B cell (primary cell): ENCODE measurements around the gene EIF3A. TPM values are rescaled to one million over a fixed set of nuclear protein-coding genes. Genes with fewer than 3 reads are reported as not detected.
A peak's percentile ranks its signal among the peaks of the same experiment; 100 is the strongest.

Source experiments
- ATAC-seq: fragments of 200-7000 bp; cut with Tn5 transposase; one replicate; pipeline ENCODE4 v1.10.0; 2021; ENCODE audit warnings: low read depth, mild to moderate bottlenecking, moderate number of reproducible peaks, moderate library complexity
- CTCF ChIA-PET: fragments of 350-600 bp; sonication (Branson Sonifier 250); formaldehyde crosslinking; loops from one replicate; lab custom pipeline; 2021; ENCODE audit warnings: antibody characterized with exemption, inconsistent platforms; lab: Charles Lee
- POLR2A ChIA-PET: fragments of 350-600 bp; sonication (Branson Sonifier 250); formaldehyde crosslinking; loops from one replicate; lab custom pipeline; 2021; ENCODE audit warnings: antibody characterized with exemption; lab: Charles Lee
- DNase-seq: peaks from one replicate; pipeline ENCODE4 v3.0.0; 2013
- H2AFZ ChIP-seq: 2 replicates; pipeline ENCODE4 v1.6.1; 2012; ENCODE audit warnings: mild to moderate bottlenecking, low read depth, low read length; ENCODE audit not compliant: insufficient read depth, poor library complexity, severe bottlenecking
- H3K27ac ChIP-seq, 2 donors: 1 replicate in 1 of 2; 2 replicates in 1 of 2; pipeline ENCODE4 v1.5.1; 2012 to 2013; ENCODE audit warnings: low read length in 2 of 2, mild to moderate bottlenecking in 2 of 2, moderate library complexity in 1 of 2
- H3K27me3 ChIP-seq, 4 experiments: fragments of 200-600 bp in 1 of 4; sonication (generic) in 1 of 4; replicated peaks in 1 of 4; 1 replicate in 2 of 4; 2 replicates in 2 of 4; pipeline versions ENCODE4 v1.6.1 to v1.7.0; 2013 to 2016; ENCODE audit warnings: low read length in 3 of 4, mild to moderate bottlenecking in 2 of 4, mixed read lengths in 1 of 4, moderate library complexity in 1 of 4; ENCODE audit not compliant: insufficient read depth in 4 of 4, control insufficient read depth in 3 of 4; ENCODE audit errors: control extremely low read depth in 1 of 4
- H3K36me3 ChIP-seq, 2 experiments: replicated peaks in 1 of 2; 1 replicate in 1 of 2; 2 replicates in 1 of 2; pipeline versions ENCODE4 v1.6.1 to v1.7.1; 2013; ENCODE audit warnings: low read length in 1 of 2; ENCODE audit not compliant: insufficient read depth in 2 of 2, control insufficient read depth in 1 of 2; ENCODE audit errors: control extremely low read depth in 1 of 2, extremely low read depth in 1 of 2
- H3K4me1 ChIP-seq, 2 donors: fragments of 200-600 bp in 1 of 2; sonication (generic) in 1 of 2; 1 replicate in 1 of 2; 2 replicates in 1 of 2; pipeline versions ENCODE4 v1.5.1 to v1.6.1; 2013 to 2017; ENCODE audit warnings: low read length in 2 of 2; ENCODE audit not compliant: control insufficient read depth in 2 of 2, insufficient read depth in 2 of 2
- H3K4me2 ChIP-seq: replicated peaks from 2 replicates; pipeline ENCODE3; 2012; ENCODE audit warnings: mild to moderate bottlenecking, low read depth, low read length; ENCODE audit not compliant: poor library complexity, severe bottlenecking
- H3K4me3 ChIP-seq, 5 experiments: fragments of 200-600 bp in 1 of 5; sonication (generic) in 1 of 5; 1 replicate in 3 of 5; 2 replicates in 2 of 5; pipeline versions ENCODE4 v1.5.1 to v1.7.0; 2011 to 2016; ENCODE audit warnings: low read length in 4 of 5, mild to moderate bottlenecking in 4 of 5, low read depth in 2 of 5, control low read depth in 1 of 5, moderate library complexity in 1 of 5; ENCODE audit not compliant: insufficient read depth in 1 of 5; ENCODE audit errors: control extremely low read depth in 1 of 5, extremely low read depth in 1 of 5
- H3K79me2 ChIP-seq: fragments of 200-600 bp; sonication (generic); one replicate; pipeline ENCODE4 v1.6.0; 2016; ENCODE audit warnings: low read length; ENCODE audit not compliant: control insufficient read depth, insufficient read depth
- H3K9ac ChIP-seq: fragments of 200-600 bp; sonication (generic); 2 replicates; pipeline ENCODE4 v1.6.1; 2017; ENCODE audit warnings: mild to moderate bottlenecking, low read length, moderate library complexity
- H3K9me3 ChIP-seq, 3 donors: one replicate each; pipeline versions ENCODE4 v1.6.1 to v1.7.1; 2013; ENCODE audit warnings: low read length in 2 of 3; ENCODE audit not compliant: control insufficient read depth in 2 of 3, insufficient read depth in 1 of 3; ENCODE audit errors: control extremely low read depth in 1 of 3
- H4K20me1 ChIP-seq: 2 replicates; pipeline ENCODE4 v1.6.0; 2012; ENCODE audit warnings: mild to moderate bottlenecking, low read length; ENCODE audit not compliant: insufficient read depth, control insufficient read depth, poor library complexity, severe bottlenecking
- H3K27ac Mint-ChIP-seq: one replicate; pipeline ENCODE4 v1.8.0; 2021; ENCODE audit warnings: mixed read lengths
- H3K27me3 Mint-ChIP-seq: one replicate; pipeline ENCODE4 v1.8.0; 2021; ENCODE audit warnings: mixed read lengths
- H3K4me1 Mint-ChIP-seq: one replicate; pipeline ENCODE4 v1.8.0; 2021; ENCODE audit warnings: mixed read lengths
- H3K4me3 Mint-ChIP-seq: one replicate; pipeline ENCODE4 v1.8.0; 2021; ENCODE audit warnings: mixed read lengths
- H3K9me3 Mint-ChIP-seq: one replicate; pipeline ENCODE4 v1.8.0; 2022; ENCODE audit warnings: mixed read lengths; ENCODE audit not compliant: insufficient read depth
- CTCF ChIP-seq: fragments of 200-600 bp; IDR thresholded peaks from one replicate; pipeline ENCODE4 v1.8.0; 2022; ENCODE audit warnings: antibody characterized with exemption, mild to moderate bottlenecking
- EZH2 ChIP-seq: IDR thresholded peaks from 2 replicates; pipeline ENCODE4 v1.6.1; 2012; ENCODE audit warnings: borderline replicate concordance, low read depth, mild to moderate bottlenecking, moderate library complexity, low read length; ENCODE audit not compliant: insufficient read depth, poor library complexity, severe bottlenecking
- WGBS: methylation state at CpG from one replicate; pipeline ENCODE4 v1.1.5; 2013; ENCODE audit warnings: missing lambda C conversion rate; ENCODE audit not compliant: insufficient coverage; 5-methylcytosine and 5-hydroxymethylcytosine counted together
- intact Hi-C: fragments of 100-400 bp; cut with micrococcal nuclease; formaldehyde crosslinking; loops from one replicate; pipeline ENCODE4 v1.10.0; 2022
- polyA plus RNA-seq: library from polyadenylated mRNA; depleted of rRNA; stranded (reverse); fragments of >200 nt; gene quantifications from 2 replicates; pipeline ENCODE4 v1.2.3, GENCODE V29; 2012
- total RNA-seq, 2 donors: library from RNA; stranded (reverse); fragments of 120-200 nt in 1 of 2; gene quantifications; 1 replicate in 1 of 2; 2 replicates in 1 of 2; pipeline versions ENCODE4 v1.2.3 to v1.2.4, GENCODE V29; 2013 to 2022

Gene EIF3A
- total and polyA plus RNA-seq, 2 donors (not counting 1 experiment from before 2014, with no cell fraction given) = 8.8 to 94.5 TPM

GRCh38 chr10:119087271-119087882 lies 6.8 kb upstream of the EIF3A start:
- Histone ChIP-seq H3K9ac (no peak overlapping the region), H3K79me2 (no peaks in the 10 kb centered on the region), H3K9me3 (no peaks in the 10 kb centered on the region), H2AFZ (no peak overlapping the region), H3K36me3 (no peaks in the 10 kb centered on the region), H3K4me3 (no peak overlapping the region), H3K4me1 (peaks cover 24 to 56% of the 10 kb centered on the region in 2 donors), H3K27ac (no peak overlapping the region), H3K4me2 (no peak overlapping the region), H4K20me1 (no peaks in the 10 kb centered on the region), H3K27me3 (no peaks in the 10 kb centered on the region)
- Mint-ChIP-seq H3K9me3 (no peaks in the 10 kb centered on the region), H3K4me1 (peaks cover 49% of the 10 kb centered on the region), H3K27ac (peak overlapping the region; percentile 12), H3K27me3 (no peaks in the 10 kb centered on the region), H3K4me3 (peak overlapping the region; percentile 17)
- 81% methylated on average over 4 of the region's 4 CpGs for WGBS
- ATAC-seq (no peak), DNase-seq (peak; percentile 26)
- TF ChIP-seq EZH2 (no peak), CTCF (no peak)
- ChIA-PET POLR2A (no interaction called here), CTCF (no interaction called here)
- intact Hi-C loops = loop anchor here (10.0 kb wide), 1 partner anchor 217 kb away; no protein-coding TSS in a partner anchor

GRCh38 chr10:119084896-119085295 lies 4.3 kb upstream of the EIF3A start:
- POLR2A ChIA-PET = no interaction called here
- H3K27ac Mint-ChIP-seq = no peak overlapping the region
- H3K4me1 ChIP-seq = peaks cover 17 to 40% of the 10 kb centered on the region in 2 donors

More at GRCh38 chr10:119084896-119085295, 4.3 kb upstream of the EIF3A start:
- WGBS = 98% methylated on average over 8 of the region's 11 CpGs
- H3K4me1 Mint-ChIP-seq = peaks cover 41% of the 10 kb centered on the region
- Histone ChIP-seq H2AFZ (no peak overlapping the region), H3K9ac (no peak overlapping the region), H3K4me3 (no peak overlapping the region), H3K79me2 (peaks cover 10% of the 10 kb centered on the region), H3K36me3 (no peaks in the 10 kb centered on the region), H3K27ac (no peak overlapping the region), H4K20me1 (peaks cover 5% of the 10 kb centered on the region), H3K4me2 (no peak overlapping the region), H3K9me3 (no peaks in the 10 kb centered on the region), H3K27me3 (no peaks in the 10 kb centered on the region)
- no peak for DNase-seq
- no peaks in the 10 kb centered on the region for H3K27me3 Mint-ChIP-seq
- TF ChIP-seq CTCF (no peak), EZH2 (no peak)
- no peak for ATAC-seq
- no peaks in the 10 kb centered on the region for H3K9me3 Mint-ChIP-seq
- H3K4me3 Mint-ChIP-seq = no peak overlapping the region
- CTCF ChIA-PET = no interaction called here
- intact Hi-C loops = loop anchor here (10.0 kb wide), 1 partner anchor 220 kb away; no protein-coding TSS in a partner anchor
